Stimulated activated CD4-positive, alpha-beta T cell treated with anti-CD3 and anti-CD28 coated beads, Interleukin-4, amount 100 ng/mL, for 24 hours (primary cell): ENCODE results near the gene MAPK10.

Experiments
- DNase-seq: peaks from one replicate; pipeline ENCODE4 v3.0.0-alpha.2; 2020

Gene MAPK10

GRCh38 chr4:86359944-86360478 lies at the start of gene MAPK10:
Gene MAPK10, minus strand, starts transcription at chr4:86360053.
- peak; percentile 32 for DNase-seq

GRCh38 chr4:86403575-86403974 lies 43.7 kb upstream of the MAPK10 start:
- no peak for DNase-seq

GRCh38 chr4:86401826-86402225 lies 42.0 kb upstream of the MAPK10 start:
- DNase-seq = no peak

- no peak for DNase-seq
Observed at GRCh38 chr4:86400216-86400615, 40.4 kb upstream of the MAPK10 start.

- no peak for DNase-seq
Observed at GRCh38 chr4:86398187-86398586, 38.3 kb upstream of the MAPK10 start.

- DNase-seq = no peak
Observed at GRCh38 chr4:86393749-86394148, 33.9 kb upstream of the MAPK10 start.

- no peak for DNase-seq
Observed at GRCh38 chr4:86389664-86390063, 29.8 kb upstream of the MAPK10 start.

- DNase-seq = no peak
Observed at GRCh38 chr4:86388252-86388651, 28.4 kb upstream of the MAPK10 start.

GRCh38 chr4:86386817-86387415 lies 27.1 kb upstream of the MAPK10 start:
- DNase-seq = no peak

- DNase-seq = no peak
Observed at GRCh38 chr4:86386201-86386600, 26.3 kb upstream of the MAPK10 start.

GRCh38 chr4:86381431-86381830 lies 21.6 kb upstream of the MAPK10 start:
- no peak for DNase-seq

GRCh38 chr4:86380181-86380724 lies 20.4 kb upstream of the MAPK10 start:
- no peak for DNase-seq

GRCh38 chr4:86376850-86377249 lies 17.0 kb upstream of the MAPK10 start:
- DNase-seq = no peak

GRCh38 chr4:86368433-86368832 lies 8.6 kb upstream of the MAPK10 start:
- no peak for DNase-seq

GRCh38 chr4:86367577-86367976 lies 7.7 kb upstream of the MAPK10 start:
- DNase-seq = no peak

GRCh38 chr4:86366920-86367319 lies 7.1 kb upstream of the MAPK10 start:
- no peak for DNase-seq

GRCh38 chr4:86362510-86362909 lies 2.7 kb upstream of the MAPK10 start:
- no peak for DNase-seq

- no peak for DNase-seq
Observed at GRCh38 chr4:86358257-86358656, 1.6 kb downstream of the MAPK10 start.

- no peak for DNase-seq
Observed at GRCh38 chr4:86357608-86358007, 2.2 kb downstream of the MAPK10 start.

GRCh38 chr4:86356425-86357210 lies 3.2 kb downstream of the MAPK10 start:
- no peak for DNase-seq

GRCh38 chr4:86354390-86354789 lies 5.5 kb downstream of the MAPK10 start:
- no peak for DNase-seq

GRCh38 chr4:86346320-86346719 lies 13.5 kb downstream of the MAPK10 start:
- DNase-seq = no peak

- DNase-seq = no peak
Observed at GRCh38 chr4:86344127-86344526, 15.7 kb downstream of the MAPK10 start.

- DNase-seq = no peak
Observed at GRCh38 chr4:86338989-86339388, 20.9 kb downstream of the MAPK10 start.
